Esophagus (tissue), 2 donors: ENCODE data around the gene CHST11. TPM values are rescaled to one million over a fixed set of nuclear protein-coding genes. Genes with fewer than 3 reads are reported as not detected.
A peak's percentile ranks its signal among the peaks of the same experiment; 100 is the strongest.

Experiments used
- H3K27ac ChIP-seq, 2 donors: one replicate each; pipeline ENCODE4 v1.5.1; 2013; ENCODE audit warnings: low read depth in 2 of 2, mild to moderate bottlenecking in 2 of 2, inconsistent platforms in 1 of 2, low read length in 1 of 2, moderate library complexity in 1 of 2
- H3K27me3 ChIP-seq, 2 donors: one replicate each; pipeline ENCODE4 v1.6.1; 2013; ENCODE audit warnings: low read length in 2 of 2, control low read depth in 1 of 2, mild to moderate bottlenecking in 1 of 2; ENCODE audit not compliant: insufficient read depth in 2 of 2, control insufficient read depth in 1 of 2
- H3K36me3 ChIP-seq, 2 donors: one replicate each; pipeline ENCODE4 v1.6.1; 2013; ENCODE audit warnings: low read length in 1 of 2; ENCODE audit not compliant: control insufficient read depth in 2 of 2, insufficient read depth in 2 of 2
- H3K4me1 ChIP-seq, 2 donors: one replicate each; pipeline ENCODE4 v1.6.1; 2013; ENCODE audit warnings: low read length in 1 of 2; ENCODE audit not compliant: control insufficient read depth in 2 of 2, insufficient read depth in 2 of 2
- H3K4me3 ChIP-seq, 2 donors: one replicate each; pipeline ENCODE4 v1.5.1; 2013; ENCODE audit warnings: low read length in 2 of 2, mild to moderate bottlenecking in 2 of 2, low read depth in 1 of 2, moderate library complexity in 1 of 2
- H3K9me3 ChIP-seq, 2 donors: one replicate each; pipeline ENCODE4 v1.6.1; 2013; ENCODE audit warnings: mild to moderate bottlenecking in 2 of 2, low read depth in 1 of 2, low read length in 1 of 2, moderate library complexity in 1 of 2; ENCODE audit not compliant: control insufficient read depth in 2 of 2, insufficient read depth in 1 of 2
- WGBS, 2 donors: extraction: QIAGEN DNeasy Blood & Tissue Kit; methylation state at CpG; one replicate each; pipeline ENCODE4 v1.1.7; 2013; 5-methylcytosine and 5-hydroxymethylcytosine counted together
- polyA plus RNA-seq, 2 donors: library from polyadenylated mRNA; stranded (reverse); fragments of 200-250 nt; gene quantifications; one replicate each; pipeline ENCODE4 v1.2.3, GENCODE V29; 2013
- donor health status: healthy with polysubstance abuse.
- donor health status: Bipolar disorder and iron deficiency.

The CHST11 gene
- polyA plus RNA-seq, 2 donors = 0.53 to 1.4 TPM

DNA sequence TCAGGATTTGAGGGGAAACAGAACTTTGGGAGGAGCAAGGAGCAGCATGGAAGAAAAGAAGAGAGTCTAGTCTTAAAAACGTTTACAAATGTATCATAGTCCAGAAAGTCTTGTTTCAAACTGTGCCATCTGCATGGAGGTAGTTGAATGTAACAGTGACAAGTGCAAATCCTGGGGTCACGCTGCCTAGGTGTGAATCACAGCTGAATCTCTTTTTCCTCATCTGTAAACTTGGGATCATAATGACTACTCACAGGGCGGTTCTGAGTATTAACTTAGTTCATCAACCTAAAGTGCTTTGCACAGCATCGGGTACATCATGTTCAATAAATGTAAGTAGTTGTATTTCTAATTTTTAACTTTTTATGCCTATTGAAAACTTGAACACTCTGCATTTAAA, 208.5 kb downstream of the CHST11 start:
- Histone ChIP-seq H3K4me3 (no peak overlapping the region), H3K27ac (no peak overlapping the region), H3K4me1 (peaks cover 6 to 15% of the 10 kb centered on the region in 2 donors), H3K9me3 (no peaks in the 10 kb centered on the region), H3K27me3 (no peaks in the 10 kb centered on the region), H3K36me3 (no peaks in the 10 kb centered on the region)
- WGBS, 2 donors = 68 to 75% methylated on average over 4 of the region's 4 CpGs

DNA sequence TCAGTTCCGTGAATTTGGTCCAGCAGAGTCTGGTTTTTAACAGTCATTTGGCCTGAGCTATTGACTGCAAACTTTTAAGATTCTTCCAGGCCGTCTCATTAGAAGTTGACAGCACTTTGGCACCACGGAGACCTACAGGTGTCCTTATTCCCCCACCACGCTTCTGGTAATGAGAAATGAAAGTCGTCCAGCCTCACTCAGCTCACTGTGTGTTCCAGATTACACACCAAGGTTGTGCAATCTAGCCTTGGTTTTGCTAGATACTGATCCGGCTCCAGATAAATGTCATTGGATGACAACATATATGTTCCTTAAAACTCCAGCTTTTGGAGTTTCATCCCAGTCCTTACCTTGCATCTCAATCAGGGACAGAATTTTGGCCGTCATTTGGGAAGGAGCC, 210.4 kb downstream of the CHST11 start:
- H3K36me3 ChIP-seq = no peaks in the 10 kb centered on the region
- H3K9me3 ChIP-seq = no peaks in the 10 kb centered on the region
- peaks cover 9 to 28% of the 10 kb centered on the region in 2 donors for H3K4me1 ChIP-seq
- 53 to 54% methylated on average over 7 of the region's 7 CpGs for whole genome bisulfite sequencing, 2 donors
- H3K4me3 ChIP-seq = no peak overlapping the region
- no peak overlapping the region for H3K27ac ChIP-seq
- H3K27me3 ChIP-seq = no peaks in the 10 kb centered on the region

DNA sequence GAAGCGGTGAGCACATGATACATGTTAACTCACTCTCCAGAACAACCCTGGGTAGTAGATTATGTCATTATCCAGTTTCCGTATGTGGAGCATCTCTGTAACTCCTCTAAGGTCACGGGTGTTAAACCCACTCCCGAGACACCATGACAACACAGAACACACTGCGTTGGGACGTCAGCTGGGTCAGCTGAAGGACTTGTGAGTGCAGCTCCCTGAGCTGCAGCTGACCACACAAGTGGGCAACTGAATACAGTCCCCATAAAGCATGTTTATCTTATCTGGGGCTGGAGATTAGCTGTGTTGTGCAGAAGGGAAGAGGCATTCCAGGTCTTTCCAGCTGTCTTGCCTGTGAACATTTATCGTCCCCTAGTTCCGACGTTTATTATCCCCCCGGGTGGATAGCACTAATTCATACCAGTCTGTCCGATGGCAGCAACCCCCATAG, 211.5 kb downstream of the CHST11 start:
- no peaks in the 10 kb centered on the region for H3K27me3 ChIP-seq
- peaks cover 11 to 34% of the 10 kb centered on the region in 2 donors for H3K4me1 ChIP-seq
- H3K4me3 ChIP-seq = no peak overlapping the region
- no peaks in the 10 kb centered on the region for H3K9me3 ChIP-seq
- peak overlapping the region; percentile 41 to 49 for H3K27ac ChIP-seq
- H3K36me3 ChIP-seq = no peaks in the 10 kb centered on the region
- WGBS, 2 donors = 48 to 59% methylated on average over 11 of the region's 11 CpGs

DNA sequence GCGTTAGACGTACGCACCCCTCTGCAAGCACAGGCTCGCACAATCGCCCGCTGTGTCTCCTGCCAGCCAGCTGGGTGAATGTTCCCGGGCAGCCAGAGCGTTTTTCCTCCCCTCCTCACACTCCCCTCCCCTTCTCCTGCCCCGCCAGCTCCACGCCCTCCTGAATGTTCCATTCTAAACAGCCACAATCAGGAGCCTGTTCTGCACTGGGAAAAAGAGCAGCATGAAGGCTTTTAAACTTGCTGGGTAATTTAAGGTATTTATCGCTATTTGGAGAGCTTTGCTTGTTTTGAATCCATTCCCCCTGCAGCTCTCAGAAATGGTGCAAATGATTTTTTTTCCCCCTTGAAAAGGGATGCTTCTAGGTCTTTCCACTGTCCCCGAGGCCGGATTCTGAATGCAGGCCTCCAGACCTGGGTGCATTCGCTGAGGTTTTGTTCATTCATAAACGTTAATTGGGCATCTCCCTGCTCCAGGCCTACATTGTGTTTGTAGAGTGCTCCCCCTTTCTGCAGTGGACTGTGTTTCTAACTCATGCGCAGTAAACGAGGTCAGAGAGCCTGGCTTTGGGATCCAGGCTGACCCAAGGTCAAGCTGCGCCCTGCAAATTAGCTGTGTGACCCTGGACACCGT, 212.5 kb downstream of the CHST11 start:
- peak overlapping the region; percentile 41 to 63 for H3K27ac ChIP-seq
- no peaks in the 10 kb centered on the region for H3K36me3 ChIP-seq
- 34 to 37% methylated on average over 19 of the region's 19 CpGs for WGBS, 2 donors
- no peak overlapping the region for H3K4me3 ChIP-seq
- no peaks in the 10 kb centered on the region for H3K27me3 ChIP-seq
- peaks cover 11 to 34% of the 10 kb centered on the region in 2 donors for H3K4me1 ChIP-seq
- H3K9me3 ChIP-seq = no peaks in the 10 kb centered on the region

DNA sequence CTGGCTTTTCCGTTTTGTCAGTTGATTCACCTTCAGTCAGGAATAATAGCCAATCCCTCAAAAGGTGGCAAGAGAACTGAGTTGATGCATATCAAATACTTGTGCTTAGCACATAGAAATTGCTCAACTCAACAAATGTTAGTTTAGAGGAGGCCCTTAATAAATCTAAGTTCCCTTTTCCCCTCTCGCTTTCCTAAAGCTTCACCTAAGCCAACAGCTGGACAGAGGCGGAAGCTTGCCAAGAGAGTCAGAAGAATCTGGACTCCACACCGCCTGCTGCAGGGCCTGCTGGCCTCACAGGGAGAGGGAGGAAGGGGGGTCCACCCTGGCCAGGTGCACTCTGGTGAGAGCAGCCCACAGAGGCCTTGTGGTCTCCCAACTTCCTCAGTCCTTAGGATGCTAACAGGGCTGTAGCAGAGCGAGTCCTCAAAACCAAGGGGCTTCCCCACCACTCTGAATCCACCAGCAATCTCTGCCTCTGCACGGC, 213.1 kb downstream of the CHST11 start:
- peak overlapping the region; percentile 14 to 63 for H3K27ac ChIP-seq
- H3K27me3 ChIP-seq = no peaks in the 10 kb centered on the region
- 62 to 66% methylated on average over 6 of the region's 6 CpGs for WGBS, 2 donors
- H3K4me1 ChIP-seq = peaks cover 11 to 34% of the 10 kb centered on the region in 2 donors
- no peak overlapping the region for H3K4me3 ChIP-seq
- no peaks in the 10 kb centered on the region for H3K9me3 ChIP-seq
- no peaks in the 10 kb centered on the region for H3K36me3 ChIP-seq

- Histone ChIP-seq H3K4me3 (no peak overlapping the region), H3K4me1 (peaks cover 11 to 34% of the 10 kb centered on the region in 2 donors), H3K36me3 (no peaks in the 10 kb centered on the region), H3K27ac (peak overlapping the region; percentile 30 to 69), H3K27me3 (no peaks in the 10 kb centered on the region), H3K9me3 (no peaks in the 10 kb centered on the region)
- 56 to 66% methylated on average over 6 of the region's 6 CpGs for WGBS, 2 donors
These were observed 214.0 kb downstream of the CHST11 start for GRCh38 chr12:104670439-104671408.

DNA sequence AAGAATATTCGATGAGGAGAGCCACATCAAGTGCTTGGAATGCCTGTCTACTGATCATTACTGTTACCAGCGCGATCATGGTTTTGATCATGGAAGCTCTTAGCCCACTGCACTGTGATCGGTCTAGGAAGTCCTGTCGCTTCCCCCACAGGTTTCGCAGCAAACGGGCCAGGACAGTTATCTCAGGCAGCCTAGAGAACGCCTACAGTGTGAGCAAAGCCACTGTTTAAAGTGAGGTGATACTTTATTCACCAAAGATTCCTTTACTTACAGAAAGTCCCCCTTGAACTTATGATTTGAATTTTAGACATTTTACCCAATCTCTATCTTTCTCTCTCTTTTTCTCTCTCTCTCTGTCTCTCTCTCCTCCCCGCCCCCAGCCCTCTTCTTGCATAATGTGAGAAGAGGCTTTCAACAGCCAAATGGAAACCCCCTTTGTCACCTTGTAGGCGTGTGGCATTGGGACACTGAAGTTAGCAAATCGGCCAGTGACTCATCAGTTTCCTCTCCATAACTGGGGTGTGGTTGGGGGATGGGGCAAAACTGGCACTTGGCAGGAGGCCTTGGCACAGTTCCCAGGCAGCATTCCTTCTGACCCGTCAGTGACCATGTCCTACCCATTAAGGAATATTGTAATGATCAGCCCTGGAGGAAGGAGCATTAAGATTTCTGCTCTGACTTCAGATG, 214.8 kb downstream of the CHST11 start:
- no peaks in the 10 kb centered on the region for H3K36me3 ChIP-seq

DNA sequence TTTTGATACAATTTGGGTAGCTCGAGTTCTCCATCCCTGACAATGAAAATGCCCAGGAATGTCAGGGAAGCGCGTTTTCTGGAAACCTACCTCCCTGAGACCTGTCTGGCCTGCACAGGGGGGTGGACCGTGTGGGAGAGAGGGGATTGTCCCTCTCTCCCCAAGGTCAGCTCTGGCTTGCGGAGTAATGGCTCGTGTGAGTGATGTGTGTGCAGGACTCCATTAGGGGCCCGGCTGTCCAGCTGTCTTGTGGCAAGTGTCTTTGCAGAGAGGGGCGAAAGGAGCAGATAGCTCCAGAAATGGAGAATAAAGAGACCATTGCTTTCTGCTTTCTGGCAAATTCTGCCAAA, 215.3 kb downstream of the CHST11 start:
- Histone ChIP-seq H3K9me3 (no peaks in the 10 kb centered on the region), H3K4me1 (peaks cover 11 to 34% of the 10 kb centered on the region in 2 donors), H3K27me3 (no peaks in the 10 kb centered on the region), H3K36me3 (no peaks in the 10 kb centered on the region), H3K4me3 (no peak overlapping the region), H3K27ac (peak overlapping the region; percentile 12 to 81)
- 57 to 70% methylated on average over 8 of the region's 8 CpGs for WGBS, 2 donors

More for the DNA sequence above, 214.8 kb downstream of the CHST11 start:
- H3K27me3 ChIP-seq = no peaks in the 10 kb centered on the region
- H3K27ac ChIP-seq = peak overlapping the region; percentile 30 to 81
- H3K4me1 ChIP-seq = peaks cover 11 to 34% of the 10 kb centered on the region in 2 donors
- no peak overlapping the region for H3K4me3 ChIP-seq
- 54 to 56% methylated on average over 12 of the region's 12 CpGs for WGBS, 2 donors
- H3K9me3 ChIP-seq = no peaks in the 10 kb centered on the region

- peak overlapping the region; percentile 12 to 81 for H3K27ac ChIP-seq
- no peaks in the 10 kb centered on the region for H3K9me3 ChIP-seq
- peaks cover 11 to 39% of the 10 kb centered on the region in 2 donors for H3K4me1 ChIP-seq
- no peaks in the 10 kb centered on the region for H3K27me3 ChIP-seq
- no peaks in the 10 kb centered on the region for H3K36me3 ChIP-seq
- H3K4me3 ChIP-seq = no peak overlapping the region
- WGBS, 2 donors = 56 to 61% methylated on average over 10 of the region's 10 CpGs
These were observed 215.9 kb downstream of the CHST11 start for GRCh38 chr12:104672501-104673265.
